Epidermal melanocyte (primary cell): Measurements from ENCODE around the gene EGFL6.
"Not testable (repeated sequence)": the region's sequence is repeated elsewhere in the genome, so short reads cannot be mapped to it uniquely, and the experiment has no call there.

Source experiments
- DNase-seq: peaks from one replicate; pipeline ENCODE4 v3.0.0; 2011; ENCODE audit warnings: low spot score; ENCODE audit not compliant: insufficient read length

The EGFL6 gene

DNA sequence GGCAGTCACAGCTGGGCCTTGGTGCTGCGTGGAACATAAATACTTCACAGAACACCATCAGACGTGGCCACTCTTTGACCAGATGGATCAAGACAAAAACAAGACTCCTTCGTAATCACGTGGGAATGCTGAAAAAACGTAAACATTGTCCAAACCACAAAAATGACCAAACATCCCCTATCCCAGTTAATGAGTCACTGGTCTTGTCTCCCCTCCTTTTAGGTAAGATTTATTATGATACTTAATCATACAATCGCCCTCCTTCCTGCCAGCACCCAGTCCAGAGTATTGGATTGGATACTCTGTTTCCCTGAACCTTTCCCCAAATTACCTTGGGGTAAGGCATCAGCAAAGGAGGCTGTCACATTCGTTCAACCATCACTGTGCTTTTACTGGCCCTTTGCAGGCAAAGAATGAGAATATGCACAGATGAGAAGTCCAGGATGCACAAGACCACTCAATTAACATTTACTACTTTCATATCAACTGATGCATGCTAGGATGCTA is 82.9 kb downstream of the EGFL6 start:
- DNase-seq = peak; percentile 13

DNA sequence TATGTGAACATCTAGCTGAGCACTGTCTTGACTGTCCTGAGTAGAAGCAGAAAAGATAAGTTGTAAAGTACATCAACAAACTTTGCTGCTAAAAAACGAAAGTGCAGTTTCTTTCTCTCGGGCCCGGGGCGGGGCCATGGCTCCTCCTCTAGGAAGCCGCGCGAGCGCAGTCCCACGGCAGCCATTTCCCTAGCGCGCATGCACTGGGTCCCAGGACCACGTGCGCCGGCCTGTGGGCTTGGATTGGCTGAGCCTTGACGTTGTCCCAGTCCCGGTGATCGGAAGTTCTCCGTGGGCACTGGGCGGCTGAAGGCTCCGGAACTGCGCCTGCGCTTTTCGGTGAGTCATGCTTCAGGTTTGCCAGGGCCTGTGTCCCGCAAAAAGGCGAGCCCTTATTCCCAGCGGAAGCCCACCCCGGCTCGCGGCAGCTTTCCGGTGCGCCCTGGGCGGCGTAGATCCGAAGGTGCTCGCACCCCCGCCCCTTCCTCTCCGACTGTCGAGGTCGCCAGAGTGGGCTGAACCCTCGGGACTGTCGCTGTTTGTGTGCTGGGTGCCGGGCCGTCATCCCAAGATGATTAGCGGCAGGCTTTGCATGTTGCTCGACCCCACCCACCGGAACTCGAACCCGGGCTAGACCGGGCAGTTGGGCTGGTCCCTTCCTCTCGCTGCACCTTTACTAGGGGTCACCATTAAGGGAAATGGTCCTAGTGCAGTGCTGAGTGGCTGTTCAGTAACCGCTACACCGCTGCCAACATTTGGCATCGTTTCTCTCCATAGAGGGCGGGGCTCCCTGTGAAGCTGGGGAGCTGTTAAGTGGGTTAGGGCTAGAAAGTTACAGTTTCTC is 83.7 kb downstream of the EGFL6 start, which contains the start of gene TCEANC:
Gene TCEANC, plus strand, starts transcription at position 292 of the 844 bp plus-strand sequence. CDS start 9,368 bp downstream, outside the sequence.
- peak; percentile 59 for DNase-seq

DNA sequence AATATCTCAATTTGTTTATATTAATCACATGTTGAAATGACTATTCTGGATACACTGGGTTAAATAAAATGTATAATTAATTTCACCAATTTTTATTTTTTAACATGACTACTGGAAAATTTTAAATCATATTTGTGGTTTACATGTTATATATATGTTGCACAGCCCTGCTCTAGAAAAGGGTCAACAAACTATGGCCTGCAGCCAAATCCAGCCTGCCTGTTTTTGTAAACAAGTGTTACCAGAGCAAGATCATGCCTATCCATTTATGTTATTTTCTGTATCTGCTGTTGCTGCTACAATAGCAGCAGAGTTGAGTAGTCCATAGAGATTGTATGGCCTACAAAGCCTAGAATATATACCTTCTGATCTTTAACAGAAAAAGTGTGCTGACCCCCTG is 84.7 kb downstream of the EGFL6 start:
- DNase-seq = no peak

DNA sequence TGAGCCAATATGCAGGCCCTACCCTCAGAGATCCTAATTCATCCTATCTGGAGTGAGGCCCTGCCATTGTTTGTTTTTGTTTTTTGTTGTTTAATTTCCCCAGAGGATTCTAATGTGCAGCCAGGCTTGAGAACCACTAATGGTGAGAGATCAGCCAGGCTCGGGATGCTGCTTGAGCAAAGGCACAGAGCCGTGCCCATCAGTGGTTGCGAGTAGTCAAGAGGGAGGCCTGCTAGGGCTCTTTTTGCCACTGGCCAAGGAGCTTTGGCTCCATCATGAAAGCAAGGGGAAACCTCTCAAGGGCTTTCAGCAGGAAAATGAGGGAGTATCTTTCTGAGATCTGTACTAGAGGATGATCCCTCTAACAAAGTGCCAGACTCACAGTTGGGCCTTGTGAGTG is 86.3 kb downstream of the EGFL6 start:
- no peak for DNase-seq

DNA sequence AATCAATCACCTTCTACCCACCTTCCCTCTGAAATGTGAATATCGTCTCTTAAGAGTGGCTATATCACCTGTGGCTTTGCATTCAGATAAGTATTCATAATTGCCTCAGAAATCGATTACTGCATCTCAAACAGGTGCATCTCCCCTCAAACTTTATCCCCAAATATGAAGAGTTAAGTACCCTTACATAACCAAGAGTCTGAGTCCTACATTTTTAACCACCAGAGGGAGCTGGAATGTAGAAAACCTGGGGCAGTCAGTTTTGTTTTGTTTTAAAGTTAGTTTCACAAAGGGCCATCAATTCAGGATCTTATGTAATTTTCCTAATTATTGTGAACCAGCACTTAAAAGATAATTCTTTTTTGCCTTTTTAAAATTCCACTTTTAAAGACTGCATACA is 89.2 kb downstream of the EGFL6 start:
- no peak for DNase-seq

DNA sequence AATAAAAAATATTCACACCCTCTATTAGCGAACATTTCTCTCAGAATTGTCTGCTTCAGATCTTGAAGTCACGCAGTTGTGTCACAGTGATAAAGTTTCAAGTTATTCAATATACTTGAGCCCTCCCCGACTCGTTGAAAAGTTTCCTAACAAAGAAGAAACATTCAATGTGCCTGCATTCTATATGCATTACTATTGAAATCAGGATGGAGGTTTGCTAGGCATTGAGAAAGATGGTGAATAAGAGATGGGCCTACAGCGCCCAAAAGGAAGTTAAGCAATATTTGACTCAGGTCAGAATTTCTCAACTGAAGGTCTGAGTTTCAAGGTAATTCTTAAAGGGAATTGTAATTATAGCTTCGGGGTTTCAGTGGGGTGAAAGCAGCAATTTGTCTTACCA is 89.7 kb downstream of the EGFL6 start:
- DNase-seq = no peak

DNA sequence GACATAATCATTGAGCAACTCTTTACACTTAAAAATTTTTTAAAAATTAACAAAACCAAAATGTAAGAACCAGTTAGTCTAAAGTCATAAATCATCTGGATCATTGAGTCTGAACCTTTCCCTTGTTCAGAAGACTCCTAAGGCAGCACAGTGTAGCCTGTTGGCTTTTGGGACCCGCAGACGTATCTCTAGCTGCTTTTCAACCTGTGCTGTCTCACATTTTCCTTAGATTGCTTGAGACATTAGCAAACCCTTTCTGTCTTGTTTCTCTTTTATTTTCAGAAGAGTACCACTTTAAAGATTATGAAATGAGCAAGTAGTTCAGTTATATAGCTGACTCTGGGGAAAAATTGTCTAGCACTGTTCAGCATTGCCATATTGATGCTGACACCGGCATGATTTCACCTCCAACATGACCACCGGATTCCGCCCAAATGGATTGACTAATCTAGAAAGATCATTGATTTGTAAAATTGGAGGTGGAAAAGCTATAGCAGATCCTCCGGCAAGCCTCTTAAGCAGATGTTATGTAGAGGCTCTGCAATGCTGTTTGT is 92.4 kb downstream of the EGFL6 start:
- DNase-seq = no peak

DNA sequence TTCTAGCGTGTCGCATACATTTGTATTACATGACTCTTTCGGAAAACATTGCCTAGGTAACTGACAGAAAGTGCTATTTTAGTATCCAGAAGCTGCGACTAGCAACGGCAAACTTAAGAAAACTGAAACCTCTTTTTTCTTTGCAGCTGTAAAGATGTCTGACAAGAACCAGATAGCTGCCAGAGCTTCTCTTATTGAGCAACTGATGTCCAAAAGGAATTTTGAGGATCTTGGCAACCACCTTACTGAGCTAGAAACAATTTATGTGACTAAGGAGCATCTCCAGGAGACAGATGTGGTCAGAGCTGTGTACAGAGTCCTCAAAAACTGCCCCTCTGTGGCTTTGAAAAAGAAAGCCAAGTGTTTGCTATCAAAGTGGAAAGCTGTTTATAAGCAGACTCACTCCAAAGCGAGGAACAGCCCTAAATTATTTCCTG is 93.0 kb downstream of the EGFL6 start:
- peak; percentile 14 for DNase-seq

DNA sequence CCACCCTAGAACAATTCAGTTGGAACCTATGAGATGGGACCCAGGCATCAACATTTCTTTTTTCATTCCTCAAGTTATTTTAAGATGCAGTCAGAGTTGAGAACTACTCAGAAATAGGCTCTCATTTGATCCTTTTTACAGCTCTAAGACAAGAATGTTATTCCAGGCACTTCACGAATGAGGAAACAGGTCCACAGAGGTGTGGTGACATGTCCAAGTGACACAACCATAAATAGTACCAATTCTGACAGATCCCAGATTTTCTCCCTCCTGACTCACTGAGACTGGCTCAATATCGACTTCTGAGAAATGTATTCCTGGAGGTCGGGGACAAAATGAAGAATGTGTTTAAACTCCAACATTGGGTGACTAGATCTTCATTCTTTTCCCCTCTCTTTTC is 94.6 kb downstream of the EGFL6 start:
- DNase-seq = no peak

DNA sequence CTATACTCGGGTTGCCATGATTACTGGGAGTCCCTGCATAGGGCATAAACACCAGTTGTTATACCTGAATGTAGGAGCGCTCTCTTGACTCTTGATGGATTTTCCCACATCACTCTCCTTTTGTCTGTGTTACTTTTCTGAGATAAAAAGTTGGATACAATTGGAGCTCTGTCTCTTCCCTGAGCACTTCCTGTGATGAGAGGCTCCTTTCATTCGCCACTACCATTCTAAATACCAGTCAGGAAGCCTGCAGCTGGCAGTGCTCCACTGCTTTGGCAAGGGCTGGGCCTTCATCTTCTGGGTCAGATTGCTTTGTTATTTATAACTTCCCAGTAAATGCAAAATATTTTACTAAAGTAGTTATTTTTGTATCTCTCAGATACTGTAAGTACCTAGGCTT is 97.4 kb downstream of the EGFL6 start:
- peak; percentile 19 for DNase-seq

DNA sequence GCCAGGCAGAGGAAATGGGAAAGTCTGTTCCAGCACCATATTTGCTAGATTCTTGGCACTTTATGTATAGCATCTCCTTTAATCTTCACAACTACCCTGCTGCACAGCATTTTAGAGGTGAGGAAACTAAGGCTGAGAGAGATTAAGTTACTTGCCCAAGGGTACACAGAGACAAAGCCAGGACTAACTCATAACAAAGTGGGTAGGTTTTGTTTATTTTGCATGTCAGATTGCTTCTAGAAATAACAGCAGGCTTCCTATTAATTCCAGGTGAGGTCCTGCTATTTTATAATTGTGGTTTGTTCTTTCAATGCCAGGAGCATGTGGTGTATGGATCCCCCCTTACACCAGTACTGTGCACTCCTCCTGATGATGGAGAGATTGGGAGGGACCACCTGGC is 98.5 kb downstream of the EGFL6 start:
- DNase-seq = no peak

DNA sequence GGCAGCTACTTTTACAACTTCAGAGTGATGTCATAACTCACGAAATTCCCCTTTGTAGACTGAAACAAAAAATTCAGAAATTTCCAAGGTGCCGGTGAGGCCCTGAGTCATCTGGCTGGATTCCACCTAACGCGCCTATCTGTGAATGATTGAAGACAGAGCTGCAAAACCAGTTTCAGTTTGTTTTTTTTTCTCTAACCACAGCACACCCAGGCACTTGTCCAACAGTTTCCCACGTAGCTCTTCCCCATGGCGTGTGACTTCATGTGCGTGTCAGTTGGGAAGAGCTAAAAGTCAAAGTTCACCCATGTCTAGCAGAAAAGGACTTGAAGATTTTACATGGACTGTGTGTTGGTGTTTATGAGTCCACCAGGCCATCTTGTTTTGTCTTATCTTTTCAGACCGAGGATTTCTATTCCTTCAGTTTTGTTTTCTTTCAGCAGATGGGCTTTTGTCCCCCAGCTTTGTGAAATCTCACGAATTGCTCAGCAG is 99.9 kb downstream of the EGFL6 start:
- peak; percentile 19 for DNase-seq

DNA sequence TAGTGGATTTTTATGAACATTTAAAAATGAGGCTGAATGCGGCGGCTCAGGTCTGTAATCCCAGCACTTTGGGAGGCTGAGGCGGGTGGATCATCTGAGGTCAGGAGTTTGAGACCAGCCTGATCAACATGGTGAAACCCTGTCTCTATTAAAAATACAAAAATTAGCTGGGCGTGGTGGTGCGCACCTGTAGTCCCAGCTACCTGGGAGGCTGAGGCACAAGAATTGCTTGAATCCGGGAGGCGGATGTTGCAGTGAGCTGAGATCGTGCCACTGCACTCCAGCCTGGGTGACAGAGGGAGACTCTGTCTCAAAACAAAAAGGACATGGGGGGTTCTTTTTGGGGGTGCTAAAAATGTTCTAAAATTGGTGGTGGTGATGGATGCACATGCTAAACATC is 100.4 kb downstream of the EGFL6 start:
- not testable (repeated sequence) for DNase-seq

DNA sequence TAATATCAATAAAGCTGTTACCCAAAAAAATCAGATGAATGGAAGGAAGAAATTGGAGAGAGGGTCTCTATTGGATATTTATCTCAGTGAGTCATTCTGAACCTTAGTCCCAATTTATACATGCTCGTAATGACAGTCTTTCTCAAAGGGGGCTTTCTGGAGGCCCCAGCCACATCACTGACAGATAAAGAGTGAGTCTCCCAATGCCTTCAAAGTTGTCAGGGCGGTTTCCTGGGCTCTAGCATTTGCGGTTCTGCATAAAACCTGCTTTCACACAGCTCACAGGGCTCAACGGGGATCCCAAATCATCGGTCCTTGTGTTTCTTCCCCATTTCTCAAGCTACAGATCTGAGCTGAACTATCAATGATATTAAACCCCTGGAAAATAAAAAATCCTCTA is 100.8 kb downstream of the EGFL6 start:
- no peak for DNase-seq

DNA sequence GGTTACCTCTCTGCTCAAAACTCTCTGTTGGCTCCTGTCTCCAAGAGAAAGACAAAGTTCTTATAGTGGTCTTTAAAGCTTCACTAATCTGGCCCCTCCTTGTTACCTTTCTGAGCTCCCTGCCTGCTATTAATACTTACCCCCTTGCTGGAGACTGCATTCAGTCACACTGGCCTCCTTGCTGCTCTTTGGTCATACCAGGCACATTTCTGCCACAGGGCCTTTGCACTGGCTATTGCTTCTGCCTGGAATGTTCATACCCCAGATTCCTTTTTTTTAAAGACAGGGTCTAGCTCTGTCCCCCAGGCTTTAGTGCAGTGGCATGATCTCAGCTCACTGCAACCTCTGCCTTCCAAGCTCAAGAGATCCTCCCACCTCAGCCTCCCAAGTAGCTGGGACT is 103.6 kb downstream of the EGFL6 start:
- DNase-seq = no peak

DNA sequence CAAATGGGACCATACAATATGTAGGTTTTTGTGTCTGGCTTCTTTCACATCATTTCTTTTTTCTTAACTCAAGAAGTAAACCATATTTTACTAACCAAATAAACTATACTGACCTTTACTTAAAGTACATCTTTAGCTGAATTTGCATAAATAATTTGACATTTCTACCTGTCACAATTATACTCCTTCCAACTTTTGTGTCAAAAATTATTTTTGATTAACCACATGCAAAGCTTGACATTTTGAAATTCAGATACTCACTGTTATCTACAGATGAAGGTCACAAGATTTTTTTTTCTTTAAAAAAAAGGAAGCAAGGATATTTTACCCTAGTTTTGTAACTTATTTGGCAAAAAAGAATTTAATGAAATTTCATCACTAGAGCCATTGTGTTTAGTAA is 107.5 kb downstream of the EGFL6 start:
- no peak for DNase-seq

DNA sequence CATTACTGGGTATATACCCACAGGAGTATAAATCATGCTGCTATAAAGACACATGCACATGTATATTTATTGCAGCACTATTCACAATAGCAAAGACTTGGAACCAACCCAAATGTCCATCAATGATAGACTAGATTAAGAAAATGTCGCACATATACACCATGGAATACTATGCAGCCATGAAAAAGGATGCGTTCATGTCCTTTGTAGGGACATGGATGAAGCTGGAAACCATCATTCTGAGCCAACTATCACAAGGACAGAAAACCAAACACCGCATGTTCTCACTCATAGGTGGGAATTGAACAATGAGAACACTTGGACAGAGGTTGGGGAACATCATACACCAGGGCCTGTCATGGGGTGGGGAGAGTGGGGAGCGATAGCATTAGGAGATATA is 110.3 kb downstream of the EGFL6 start:
- not testable (repeated sequence) for DNase-seq

DNA sequence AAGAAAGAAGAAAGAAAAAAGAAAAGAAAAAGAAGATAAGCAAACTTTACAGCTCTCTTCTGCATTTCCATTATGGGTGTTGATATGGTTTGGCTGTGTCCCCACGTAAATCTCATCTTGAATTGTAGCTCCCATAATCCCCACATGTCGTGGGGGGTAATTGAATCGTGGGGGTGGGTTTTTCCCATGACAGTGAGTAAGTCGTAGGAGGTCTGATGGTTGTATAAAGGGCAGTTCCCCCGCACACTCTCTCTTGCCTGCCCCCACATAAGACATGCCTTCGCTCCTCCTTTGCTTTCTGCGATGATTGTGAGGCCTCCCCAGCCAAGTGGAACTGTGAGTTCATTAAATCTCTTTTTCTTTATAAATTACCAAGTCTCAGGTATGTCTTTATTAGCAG is 112.2 kb downstream of the EGFL6 start:
- DNase-seq = no peak
